Measurements from ENCODE around the gene FPR3. TPM values are rescaled to one million over a fixed set of nuclear protein-coding genes. Genes with fewer than 3 reads are reported as not detected.

The FPR3 gene
- total and polyA plus RNA-seq, 10 of the 15 experiments (the other 5 are each of a cell fraction or from before 2014, with no cell fraction given), result not detected

DNA sequence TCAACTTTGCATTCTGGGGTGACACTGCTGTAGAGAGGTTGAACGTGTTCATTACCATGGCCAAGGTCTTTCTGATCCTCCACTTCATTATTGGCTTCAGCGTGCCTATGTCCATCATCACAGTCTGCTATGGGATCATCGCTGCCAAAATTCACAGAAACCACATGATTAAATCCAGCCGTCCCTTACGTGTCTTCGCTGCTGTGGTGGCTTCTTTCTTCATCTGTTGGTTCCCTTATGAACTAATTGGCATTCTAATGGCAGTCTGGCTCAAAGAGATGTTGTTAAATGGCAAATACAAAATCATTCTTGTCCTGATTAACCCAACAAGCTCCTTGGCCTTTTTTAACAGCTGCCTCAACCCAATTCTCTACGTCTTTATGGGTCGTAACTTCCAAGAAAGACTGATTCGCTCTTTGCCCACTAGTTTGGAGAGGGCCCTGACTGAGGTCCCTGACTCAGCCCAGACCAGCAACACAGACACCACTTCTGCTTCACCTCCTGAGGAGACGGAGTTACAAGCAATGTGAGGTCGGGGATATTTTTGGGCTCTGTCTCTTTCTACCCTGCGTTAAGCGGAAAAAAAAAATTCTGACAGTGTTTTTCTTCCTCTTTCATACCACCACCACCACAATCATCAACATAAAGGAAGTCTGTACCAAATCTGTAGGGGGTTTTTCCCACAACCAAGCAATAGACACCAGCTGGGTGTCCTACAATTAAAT is 29.5 kb downstream of the FPR3 start (continued):
- TF ChIP-seq, protein P1, sequence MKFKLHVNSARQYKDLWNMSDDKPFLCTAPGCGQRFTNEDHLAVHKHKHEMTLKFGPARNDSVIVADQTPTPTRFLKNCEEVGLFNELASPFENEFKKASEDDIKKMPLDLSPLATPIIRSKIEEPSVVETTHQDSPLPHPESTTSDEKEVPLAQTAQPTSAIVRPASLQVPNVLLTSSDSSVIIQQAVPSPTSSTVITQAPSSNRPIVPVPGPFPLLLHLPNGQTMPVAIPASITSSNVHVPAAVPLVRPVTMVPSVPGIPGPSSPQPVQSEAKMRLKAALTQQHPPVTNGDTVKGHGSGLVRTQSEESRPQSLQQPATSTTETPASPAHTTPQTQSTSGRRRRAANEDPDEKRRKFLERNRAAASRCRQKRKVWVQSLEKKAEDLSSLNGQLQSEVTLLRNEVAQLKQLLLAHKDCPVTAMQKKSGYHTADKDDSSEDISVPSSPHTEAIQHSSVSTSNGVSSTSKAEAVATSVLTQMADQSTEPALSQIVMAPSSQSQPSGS (IDR thresholded peaks at IDR 0.05; ENCODE audit: low read length), result no peak
- no peak for TF ChIP-seq BHLHE40 (IDR thresholded peaks at IDR 0.05; ENCODE audit: borderline replicate concordance in 1 of 2, low read depth in 2 of 2, low read length in 1 of 2)
- TF ChIP-seq NFYA (IDR thresholded peaks at IDR 0.05; ENCODE audit: borderline replicate concordance, low read depth, low read length), result no peak
- TF ChIP-seq, protein P2, sequence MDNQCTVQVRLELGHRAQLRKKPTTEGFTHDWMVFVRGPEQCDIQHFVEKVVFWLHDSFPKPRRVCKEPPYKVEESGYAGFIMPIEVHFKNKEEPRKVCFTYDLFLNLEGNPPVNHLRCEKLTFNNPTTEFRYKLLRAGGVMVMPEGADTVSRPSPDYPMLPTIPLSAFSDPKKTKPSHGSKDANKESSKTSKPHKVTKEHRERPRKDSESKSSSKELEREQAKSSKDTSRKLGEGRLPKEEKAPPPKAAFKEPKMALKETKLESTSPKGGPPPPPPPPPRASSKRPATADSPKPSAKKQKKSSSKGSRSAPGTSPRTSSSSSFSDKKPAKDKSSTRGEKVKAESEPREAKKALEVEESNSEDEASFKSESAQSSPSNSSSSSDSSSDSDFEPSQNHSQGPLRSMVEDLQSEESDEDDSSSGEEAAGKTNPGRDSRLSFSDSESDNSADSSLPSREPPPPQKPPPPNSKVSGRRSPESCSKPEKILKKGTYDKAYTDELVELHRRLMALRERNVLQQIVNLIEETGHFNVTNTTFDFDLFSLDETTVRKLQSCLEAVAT (IDR thresholded peaks at IDR 0.05), result no peak
- no peak for TF ChIP-seq KDM1A (IDR thresholded peaks at IDR 0.05; ENCODE audit: borderline replicate concordance)
- no peak for TF ChIP-seq ZNF24 (IDR thresholded peaks at IDR 0.05)

DNA sequence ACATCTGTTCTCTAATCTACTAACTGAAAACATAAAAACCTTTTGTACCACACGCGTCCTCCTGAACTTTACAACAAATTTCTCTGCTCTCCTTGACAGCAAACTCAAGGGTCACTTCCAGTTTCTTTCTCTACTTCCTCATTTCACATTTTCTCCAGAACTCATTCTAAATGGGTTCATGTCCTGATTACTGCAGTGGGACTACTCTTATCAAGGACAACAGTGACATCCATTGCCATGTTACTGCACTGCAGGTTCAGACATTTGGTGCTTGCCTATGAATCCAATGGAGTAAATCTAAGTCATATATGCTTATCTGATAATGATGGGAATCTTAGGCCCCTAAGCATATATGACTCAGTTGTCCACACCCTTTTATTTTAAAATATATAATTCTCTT is 35.3 kb downstream of the FPR3 start:
- WGBS (ENCODE audit: insufficient coverage, insufficient replicate concordance, low lambda C conversion rate, missing lambda C conversion rate), result 100% methylated on average over 2 of the region's 2 CpGs
- H2AFZ ChIP-seq (ENCODE audit: control insufficient read depth, low read depth, low read length), result no peak overlapping the region
- H3K27ac ChIP-seq (ENCODE audit: control insufficient read depth, insufficient read depth), result no peak overlapping the region
- no peaks in the 10 kb centered on the region for H3K79me2 ChIP-seq (ENCODE audit: control insufficient read depth, insufficient read depth, low read length)
- H3K9ac ChIP-seq (ENCODE audit: control insufficient read depth, insufficient read depth, low read length), result no peak overlapping the region
- H4K20me1 ChIP-seq (ENCODE audit: control insufficient read depth, insufficient read depth), result no peaks in the 10 kb centered on the region
- intact Hi-C loops (cut with micrococcal nuclease; ENCODE audit: unreplicated experiment), result no loop called here
- no peak overlapping the region for H3K4me2 ChIP-seq (ENCODE audit: control insufficient read depth, insufficient read depth)
- POLR2A ChIA-PET, result no interaction called here
- TF ChIP-seq SIN3A (IDR thresholded peaks at IDR 0.05; ENCODE audit: low read depth, low read length), result no peak
- no peak for TF ChIP-seq RELA (IDR thresholded peaks at IDR 0.05; ENCODE audit: borderline replicate concordance, partially characterized antibody)
- TF ChIP-seq ZNF384 (IDR thresholded peaks at IDR 0.05; ENCODE audit: borderline replicate concordance, low read depth, low read length), result no peak
- TF ChIP-seq, protein P3, sequence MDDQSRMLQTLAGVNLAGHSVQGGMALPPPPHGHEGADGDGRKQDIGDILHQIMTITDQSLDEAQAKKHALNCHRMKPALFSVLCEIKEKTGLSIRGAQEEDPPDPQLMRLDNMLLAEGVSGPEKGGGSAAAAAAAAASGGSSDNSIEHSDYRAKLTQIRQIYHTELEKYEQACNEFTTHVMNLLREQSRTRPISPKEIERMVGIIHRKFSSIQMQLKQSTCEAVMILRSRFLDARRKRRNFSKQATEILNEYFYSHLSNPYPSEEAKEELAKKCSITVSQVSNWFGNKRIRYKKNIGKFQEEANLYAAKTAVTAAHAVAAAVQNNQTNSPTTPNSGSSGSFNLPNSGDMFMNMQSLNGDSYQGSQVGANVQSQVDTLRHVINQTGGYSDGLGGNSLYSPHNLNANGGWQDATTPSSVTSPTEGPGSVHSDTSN (IDR thresholded peaks at IDR 0.05; ENCODE audit: insufficient replicate concordance, low read depth, low read length), result no peak
- TF ChIP-seq ZNF217 (IDR thresholded peaks at IDR 0.05), result no peak
- TF ChIP-seq POLR2A (IDR thresholded peaks at IDR 0.05; ENCODE audit: low read depth, low read length), result no peak
- TF ChIP-seq, protein P4, sequence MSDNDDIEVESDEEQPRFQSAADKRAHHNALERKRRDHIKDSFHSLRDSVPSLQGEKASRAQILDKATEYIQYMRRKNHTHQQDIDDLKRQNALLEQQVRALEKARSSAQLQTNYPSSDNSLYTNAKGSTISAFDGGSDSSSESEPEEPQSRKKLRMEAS (IDR thresholded peaks at IDR 0.05; ENCODE audit: low read depth, low read length), result no peak
- TF ChIP-seq BMI1 (IDR thresholded peaks at IDR 0.05; ENCODE audit: borderline replicate concordance), result no peak
- no peak overlapping the region for H3K4me3 ChIP-seq
- ATAC-seq, result no peak
- in situ Hi-C loops (cut with MboI), result no loop called here
- no peak for FAIRE-seq
- CTCF ChIA-PET, result no interaction called here
- no peaks in the 10 kb centered on the region for H3K4me1 ChIP-seq (ENCODE audit: control insufficient read depth, insufficient read depth, low read length)
- RAD21 ChIA-PET (ENCODE audit: unreplicated experiment), result no interaction called here
- peaks cover 7% of the 10 kb centered on the region; the same call in 1 of the 3 replicates for H3K9me3 ChIP-seq (replicated peaks; ENCODE audit: control insufficient read depth, insufficient read depth, low read length)
- H3K27me3 ChIP-seq (replicated peaks in 1 of 2; ENCODE audit: control insufficient read depth in 2 of 2, insufficient read depth in 2 of 2, low read length in 1 of 2), result no peaks in the 10 kb centered on the region
- no peak for DNase-seq (ENCODE audit: low read depth, low spot score)
- no peaks in the 10 kb centered on the region for H3K36me3 ChIP-seq (ENCODE audit: control insufficient read depth in 2 of 2, insufficient read depth in 2 of 2, low read length in 1 of 2)
- SMC1A ChIA-PET (ENCODE audit: uncharacterized antibody, unreplicated experiment), result no interaction called here
- BruUV-seq (replicated peaks), result no TSS peak
